GM18870 (cell line): Measurements from ENCODE around the gene MRPL23.

Experiments
- ATAC-seq: cut with Tn5 transposase; IDR thresholded peaks from one replicate; pipeline ENCODE4 v1.9.1; 2021; ENCODE audit warnings: moderate library complexity; ENCODE audit not compliant: unreplicated experiment

Gene MRPL23

GRCh38 chr11:1988667-1989317 is 41.7 kb downstream of the MRPL23 start:
- no peak for ATAC-seq

- no peak for ATAC-seq
Measured at GRCh38 chr11:1989953-1990352, 42.8 kb downstream of the MRPL23 start.

- no peak for ATAC-seq
Measured at GRCh38 chr11:1990872-1991578, 43.9 kb downstream of the MRPL23 start.

GRCh38 chr11:1992111-1992510 is 45.0 kb downstream of the MRPL23 start:
- ATAC-seq: no peak

GRCh38 chr11:1994121-1994520 is 47.0 kb downstream of the MRPL23 start:
- no peak for ATAC-seq

GRCh38 chr11:1997755-1998154 is 50.6 kb downstream of the MRPL23 start, which contains the start of gene H19:
Gene H19, minus strand, starts transcription at chr11:1997842.
- ATAC-seq: no peak

GRCh38 chr11:1998290-1998689 is 51.2 kb downstream of the MRPL23 start:
- ATAC-seq: no peak

- no peak for ATAC-seq
Measured at GRCh38 chr11:1998861-1999260, 51.7 kb downstream of the MRPL23 start.

- ATAC-seq: no peak
Measured at GRCh38 chr11:2002042-2002776, 55.1 kb downstream of the MRPL23 start.

GRCh38 chr11:2002807-2003206 is 55.7 kb downstream of the MRPL23 start:
- ATAC-seq: no peak

GRCh38 chr11:2004466-2004865 is 57.3 kb downstream of the MRPL23 start:
- ATAC-seq: no peak
